Activated CD4-positive, alpha-beta memory T cell treated with anti-CD3 and anti-CD28 coated beads for 36 hours (primary cell): ENCODE measurements around the gene PCYT1A. TPM values are rescaled to one million over a fixed set of nuclear protein-coding genes. Genes with fewer than 3 reads are reported as not detected.
"Not testable (repeated sequence)": the region's sequence is repeated elsewhere in the genome, so short reads cannot be mapped to it uniquely, and the experiment has no call there.

ENCODE experiments used
- CTCF ChIA-PET: fragments of 350-600 bp; sonication (Branson Sonifier 250); formaldehyde crosslinking; loops from one replicate; lab custom pipeline; 2021; ENCODE audit warnings: antibody characterized with exemption, inconsistent platforms; lab: Charles Lee
- POLR2A ChIA-PET: fragments of 350-600 bp; sonication (Branson Sonifier 250); formaldehyde crosslinking; loops from one replicate; lab custom pipeline; 2021; ENCODE audit warnings: antibody characterized with exemption; lab: Charles Lee
- DNase-seq: peaks from one replicate; pipeline ENCODE4 v3.0.0-alpha.2; 2020
- H3K27ac Mint-ChIP-seq: one replicate; pipeline ENCODE4 v1.8.0; 2021; ENCODE audit warnings: mixed read lengths
- H3K27me3 Mint-ChIP-seq: one replicate; pipeline ENCODE4 v1.8.0; 2021; ENCODE audit warnings: mixed read lengths
- H3K36me3 Mint-ChIP-seq: one replicate; pipeline ENCODE4 v1.8.0; 2021; ENCODE audit warnings: mixed read lengths
- H3K4me1 Mint-ChIP-seq: one replicate; pipeline ENCODE4 v1.8.0; 2021; ENCODE audit warnings: low read depth, mixed read lengths
- H3K4me3 Mint-ChIP-seq: one replicate; pipeline ENCODE4 v1.8.0; 2021; ENCODE audit warnings: mild to moderate bottlenecking, mixed read lengths
- H3K9me3 Mint-ChIP-seq: one replicate; pipeline ENCODE4 v1.8.0; 2021; ENCODE audit warnings: mixed read lengths
- intact Hi-C: fragments of 100-400 bp; cut with micrococcal nuclease; formaldehyde crosslinking; loops from one replicate; pipeline ENCODE4 v1.15.1; 2023
- total RNA-seq, 2 experiments: library from RNA; stranded (reverse); gene quantifications; one replicate each; pipeline ENCODE4 v1.2.3, GENCODE V29; 2021

The PCYT1A gene
- total RNA-seq, 2 experiments from 2014 or later = 46.8 to 48.6 TPM

DNA sequence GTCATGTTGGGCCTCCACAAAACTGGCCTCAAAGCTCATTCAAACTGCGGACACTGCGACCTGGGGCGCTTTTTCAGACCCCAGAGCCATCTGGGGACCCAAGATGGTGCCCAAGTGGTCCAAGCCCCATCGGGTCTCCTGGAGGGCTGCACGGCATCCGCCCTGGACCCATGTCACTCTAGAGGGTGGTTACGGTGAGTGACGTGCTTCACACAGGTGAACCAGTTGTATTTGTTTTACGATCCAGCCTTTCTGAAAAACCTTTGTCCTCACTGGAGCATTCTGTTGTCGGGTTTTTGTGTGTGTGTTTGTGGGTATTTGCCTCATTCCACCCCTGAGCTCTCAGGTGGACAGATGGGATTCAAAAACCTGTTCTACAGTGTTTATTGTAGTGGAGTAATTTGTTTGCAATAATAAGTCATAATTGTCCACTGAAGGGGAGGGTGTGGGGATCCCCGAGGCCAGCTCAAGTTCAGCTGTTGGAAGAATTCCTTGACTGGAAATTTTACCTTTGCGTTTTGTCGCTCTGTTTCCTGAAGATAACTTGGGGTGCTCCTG lies 69.3 kb downstream of the PCYT1A start:
- Mint-ChIP-seq H3K9me3 (no peaks in the 10 kb centered on the region), H3K4me1 (peaks cover 14% of the 10 kb centered on the region), H3K4me3 (no peak overlapping the region), H3K36me3 (no peaks in the 10 kb centered on the region), H3K27ac (peak overlapping the region; percentile 80), H3K27me3 (no peaks in the 10 kb centered on the region)
- intact Hi-C loops = no loop called here
- ChIA-PET POLR2A (interaction anchor here (1.1 kb wide), 1 partner anchor 31 kb away, joined by 3 read pairs; no protein-coding TSS in a partner anchor), CTCF (interaction anchor here (1.4 kb wide), 1 partner anchor 145 kb away, joined by 3 read pairs; no protein-coding TSS in a partner anchor)
- no peak for DNase-seq

DNA sequence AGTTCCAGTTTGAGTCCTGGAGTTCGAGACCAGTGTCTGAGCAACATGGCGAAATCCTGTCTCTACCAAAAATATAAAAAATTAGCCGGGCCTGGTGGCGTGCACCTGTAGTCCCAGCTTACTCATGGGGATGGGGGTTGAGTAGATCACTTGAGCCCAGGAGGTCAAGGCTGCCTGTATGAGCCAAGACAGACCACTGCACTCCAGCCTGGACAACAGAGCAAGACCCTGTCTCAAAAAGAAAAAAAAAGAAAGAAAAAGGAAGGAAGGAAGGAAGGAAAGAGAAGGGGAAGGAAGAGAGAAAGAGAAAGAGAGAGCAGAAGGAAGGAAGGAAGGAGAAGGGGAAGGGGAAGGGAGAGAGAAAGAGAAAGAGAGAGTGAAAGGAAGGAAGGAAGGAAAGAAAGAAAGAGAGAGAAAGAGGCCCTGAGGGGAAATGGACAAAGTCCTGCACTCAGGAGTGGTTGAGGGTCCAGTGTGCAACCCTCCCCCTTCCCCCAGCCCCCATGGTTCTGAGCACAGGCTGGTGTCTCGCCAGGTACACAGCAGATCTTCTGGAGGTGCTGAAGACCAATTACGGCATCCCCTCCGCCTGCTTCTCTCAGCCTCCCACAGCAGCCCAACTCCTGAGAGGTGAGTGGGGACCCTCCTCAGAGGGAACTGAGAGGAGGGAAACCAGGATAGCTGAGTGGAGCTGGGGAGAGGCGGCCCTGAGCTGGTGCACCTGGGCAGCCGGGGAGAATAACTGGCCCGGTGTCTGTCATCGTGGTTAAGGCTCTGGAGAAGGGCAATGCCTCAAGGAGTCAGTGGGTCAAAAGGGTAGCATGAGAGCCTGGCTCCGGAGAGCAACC lies 70.0 kb downstream of the PCYT1A start:
- Mint-ChIP-seq H3K36me3 (no peaks in the 10 kb centered on the region), H3K27ac (peak overlapping the region; percentile 13), H3K4me1 (peaks cover 14% of the 10 kb centered on the region), H3K9me3 (no peaks in the 10 kb centered on the region), H3K4me3 (no peak overlapping the region), H3K27me3 (no peaks in the 10 kb centered on the region)
- ChIA-PET POLR2A (no interaction called here), CTCF (no interaction called here)
- DNase-seq = no peak
- intact Hi-C loops = no loop called here

DNA sequence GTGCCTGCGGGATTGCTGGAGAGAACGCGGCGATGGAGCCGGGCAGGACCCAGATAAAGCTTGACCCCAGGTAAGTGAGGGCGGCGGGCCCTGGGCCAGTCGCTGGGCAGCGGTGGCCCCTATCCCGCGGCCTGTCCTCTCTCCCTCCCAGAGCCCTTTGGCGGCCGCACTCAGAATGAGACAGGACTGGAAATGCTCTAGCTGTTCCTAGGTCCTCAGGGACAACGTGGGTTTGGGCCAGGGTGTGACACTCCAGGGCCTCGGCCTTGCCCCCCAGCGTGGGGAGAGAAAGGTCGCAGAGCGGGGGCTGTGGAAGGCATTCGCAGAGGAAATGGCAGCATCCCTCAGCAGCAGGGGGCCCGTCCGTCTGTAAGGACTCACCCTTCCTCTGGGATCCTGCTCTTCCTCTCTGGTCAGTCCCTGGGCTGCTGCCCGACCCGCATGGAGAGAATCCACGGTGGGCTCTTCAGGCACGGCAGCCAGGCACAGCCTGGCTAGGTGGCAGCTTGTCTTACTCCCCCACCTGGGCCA lies 70.8 kb downstream of the PCYT1A start:
- Mint-ChIP-seq H3K4me1 (peaks cover 14% of the 10 kb centered on the region), H3K9me3 (no peaks in the 10 kb centered on the region), H3K4me3 (no peak overlapping the region), H3K27ac (no peak overlapping the region), H3K36me3 (no peaks in the 10 kb centered on the region), H3K27me3 (no peaks in the 10 kb centered on the region)
- no peak for DNase-seq
- ChIA-PET CTCF (no interaction called here), POLR2A (no interaction called here)
- intact Hi-C loops = no loop called here

DNA sequence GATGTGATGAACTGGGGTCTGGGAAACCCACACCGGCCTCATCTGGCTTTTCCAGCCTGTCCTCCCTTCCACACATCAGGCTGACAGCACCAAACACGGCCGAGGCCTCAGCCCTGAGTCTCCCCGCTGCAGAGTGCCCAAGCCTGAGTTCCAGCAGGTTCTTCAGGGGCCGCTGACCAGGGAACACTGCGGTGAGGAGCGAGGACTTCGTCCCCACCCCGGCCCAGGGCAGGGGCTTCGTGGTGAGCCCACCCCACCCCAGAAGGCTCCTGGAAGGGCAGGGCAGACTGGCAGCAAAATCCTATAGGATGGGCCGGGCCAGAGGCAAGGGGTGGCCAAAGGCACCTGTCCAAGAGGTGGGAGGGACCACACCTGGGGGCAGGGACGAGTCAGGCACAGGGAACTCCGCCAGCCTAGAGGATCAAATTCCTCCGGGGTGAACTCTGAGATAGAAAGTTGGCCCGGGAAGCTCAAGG lies 71.4 kb downstream of the PCYT1A start, which contains the start of gene SLC51A:
TSS of gene SLC51A (plus strand) at position 446 of the 476 bp plus-strand sequence. CDS start 179 bp downstream, outside the sequence.
- no peaks in the 10 kb centered on the region for H3K9me3 Mint-ChIP-seq
- no peaks in the 10 kb centered on the region for H3K36me3 Mint-ChIP-seq
- H3K4me3 Mint-ChIP-seq = no peak within 1 kb of the TSS
- intact Hi-C loops = no loop called here
- H3K27me3 Mint-ChIP-seq = no peaks in the 10 kb centered on the region
- DNase-seq = no peak
- H3K27ac Mint-ChIP-seq = no peak within 1 kb of the TSS
- POLR2A ChIA-PET = no interaction called here
- CTCF ChIA-PET = interaction anchor here (1.0 kb wide), 1 partner anchor 20 kb away, joined by 4 read pairs; no protein-coding TSS in a partner anchor
- H3K4me1 Mint-ChIP-seq = peaks cover 14% of the 10 kb centered on the region

DNA sequence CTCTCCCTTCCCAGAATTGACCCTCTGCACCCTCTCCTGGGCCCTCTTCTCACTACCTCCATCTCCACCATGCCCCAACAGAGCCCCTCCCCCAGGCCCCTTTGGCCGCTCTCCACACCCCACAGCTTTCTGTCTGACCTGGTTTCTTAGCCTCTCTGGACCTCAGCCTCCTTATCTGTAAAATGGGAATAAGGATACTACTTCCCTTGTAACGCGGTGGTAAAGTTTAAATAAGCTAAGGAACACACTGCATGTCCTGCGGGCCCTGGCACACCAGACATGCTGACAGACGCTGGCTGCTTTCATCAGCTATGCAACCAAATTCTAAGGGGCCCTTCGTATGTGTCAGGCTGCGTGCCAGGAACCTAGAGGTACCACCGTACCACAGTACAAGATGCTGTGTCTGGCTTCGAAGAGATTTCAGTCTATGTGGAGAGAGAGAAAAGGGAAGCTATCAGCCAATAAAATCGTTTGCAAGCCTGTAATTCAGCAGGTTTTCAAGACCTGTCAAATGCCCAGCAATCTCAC lies 72.0 kb downstream of the PCYT1A start:
- intact Hi-C loops = no loop called here
- Mint-ChIP-seq H3K4me3 (no peak overlapping the region), H3K27me3 (no peaks in the 10 kb centered on the region), H3K36me3 (no peaks in the 10 kb centered on the region), H3K27ac (no peak overlapping the region), H3K9me3 (no peaks in the 10 kb centered on the region), H3K4me1 (peaks cover 14% of the 10 kb centered on the region)
- no peak for DNase-seq
- CTCF ChIA-PET = interaction anchor here (0.8 to 1.0 kb wide), 2 partner anchors 19 to 143 kb away, joined by 3 to 4 read pairs; no protein-coding TSS in a partner anchor
- POLR2A ChIA-PET = no interaction called here

DNA sequence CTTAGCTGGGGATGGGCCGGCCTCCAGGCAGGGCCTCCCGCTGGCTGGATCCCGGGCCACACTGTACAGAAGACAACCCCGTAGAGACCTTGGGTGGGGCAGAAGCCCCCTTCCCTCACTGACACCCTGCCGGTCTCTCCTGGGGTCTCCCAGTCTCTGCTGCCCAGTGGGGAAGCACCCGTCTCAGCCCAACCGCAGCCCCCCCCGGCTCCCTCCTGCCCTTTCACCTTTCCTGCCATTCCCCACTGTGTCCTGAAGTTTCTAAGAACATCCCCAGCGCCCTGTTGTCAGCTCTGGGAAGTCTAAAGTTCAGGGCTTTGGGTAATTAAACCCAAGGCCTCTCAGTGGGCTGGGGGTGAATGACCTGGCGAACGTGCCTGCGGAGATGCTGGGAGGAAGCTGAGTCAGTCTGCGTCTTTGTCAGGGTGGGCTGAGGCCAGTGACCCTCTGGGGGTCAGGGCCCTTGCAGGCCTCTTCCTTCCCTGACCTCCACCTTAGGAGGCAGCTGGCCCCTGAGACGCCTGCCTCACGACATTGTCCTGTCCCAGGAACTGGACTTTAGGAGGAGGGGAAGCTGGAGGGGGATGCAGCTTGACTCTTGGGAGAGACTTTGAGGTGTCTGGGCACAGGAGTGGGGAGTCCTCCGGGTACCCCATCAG lies 72.6 kb downstream of the PCYT1A start:
- CTCF ChIA-PET = interaction anchor here (0.8 to 1.0 kb wide), 2 partner anchors 19 to 142 kb away, joined by 3 to 4 read pairs; no protein-coding TSS in a partner anchor
- POLR2A ChIA-PET = no interaction called here
- no peak for DNase-seq
- H3K4me3 Mint-ChIP-seq = no peak overlapping the region
- no peak overlapping the region for H3K27ac Mint-ChIP-seq
- H3K36me3 Mint-ChIP-seq = no peaks in the 10 kb centered on the region
- intact Hi-C loops = no loop called here
- H3K4me1 Mint-ChIP-seq = peaks cover 14% of the 10 kb centered on the region
- H3K9me3 Mint-ChIP-seq = no peaks in the 10 kb centered on the region
- no peaks in the 10 kb centered on the region for H3K27me3 Mint-ChIP-seq

DNA sequence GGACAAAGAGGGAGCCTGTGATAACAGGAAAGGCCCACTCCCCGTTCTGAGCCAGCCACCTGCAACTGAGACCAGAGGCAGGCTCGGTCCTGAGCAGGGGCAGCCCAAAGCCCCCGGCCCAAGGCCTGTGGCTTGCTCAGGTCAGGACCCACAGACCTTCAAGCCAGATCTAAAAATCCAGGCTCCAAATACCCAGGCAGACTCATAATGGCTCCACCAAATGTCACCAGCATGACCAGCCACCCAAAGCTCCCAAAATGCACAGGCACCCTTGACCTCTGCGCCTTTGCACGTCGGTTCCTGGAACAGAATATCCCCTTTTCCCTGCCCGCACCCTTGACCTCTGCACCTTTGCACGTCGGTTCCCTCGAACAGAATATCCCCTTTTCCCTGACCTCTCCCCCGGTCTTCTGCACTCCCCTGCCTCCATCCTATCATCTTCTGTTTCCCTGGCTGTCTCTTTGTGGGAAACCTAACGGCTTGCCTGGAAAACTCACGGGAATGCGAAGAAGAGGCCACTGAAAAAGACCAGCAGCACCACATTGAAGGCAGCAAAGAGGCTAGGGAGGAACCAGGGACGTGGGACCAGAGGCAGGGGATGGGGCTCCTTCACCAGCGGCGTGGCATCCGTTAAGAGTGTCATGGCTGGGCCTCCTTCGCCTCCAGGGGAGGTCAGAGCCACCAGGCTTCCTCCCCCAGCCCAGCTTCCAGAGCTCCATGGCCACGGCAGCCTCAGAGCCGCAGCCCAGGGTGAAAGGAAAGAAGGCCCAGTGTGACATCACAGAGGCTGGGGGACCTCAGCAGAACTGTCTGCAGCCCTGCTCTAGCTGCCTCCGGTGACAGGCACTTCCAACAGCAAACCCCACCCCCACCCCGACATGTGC lies 76.6 kb downstream of the PCYT1A start, which contains the start of gene ZDHHC19:
TSS of gene ZDHHC19 (minus strand) at position 728 of the 884 bp plus-strand sequence. CDS start at position 643, 85 bp downstream.
- H3K4me3 Mint-ChIP-seq = no peak within 1 kb of the TSS
- no peak within 1 kb of the TSS for H3K27ac Mint-ChIP-seq
- intact Hi-C loops = no loop called here
- no peaks in the 10 kb centered on the region for H3K36me3 Mint-ChIP-seq
- ChIA-PET POLR2A (no interaction called here), CTCF (no interaction called here)
- H3K27me3 Mint-ChIP-seq = no peaks in the 10 kb centered on the region
- DNase-seq = no peak
- H3K4me1 Mint-ChIP-seq = peaks cover 9% of the 10 kb centered on the region
- no peaks in the 10 kb centered on the region for H3K9me3 Mint-ChIP-seq

DNA sequence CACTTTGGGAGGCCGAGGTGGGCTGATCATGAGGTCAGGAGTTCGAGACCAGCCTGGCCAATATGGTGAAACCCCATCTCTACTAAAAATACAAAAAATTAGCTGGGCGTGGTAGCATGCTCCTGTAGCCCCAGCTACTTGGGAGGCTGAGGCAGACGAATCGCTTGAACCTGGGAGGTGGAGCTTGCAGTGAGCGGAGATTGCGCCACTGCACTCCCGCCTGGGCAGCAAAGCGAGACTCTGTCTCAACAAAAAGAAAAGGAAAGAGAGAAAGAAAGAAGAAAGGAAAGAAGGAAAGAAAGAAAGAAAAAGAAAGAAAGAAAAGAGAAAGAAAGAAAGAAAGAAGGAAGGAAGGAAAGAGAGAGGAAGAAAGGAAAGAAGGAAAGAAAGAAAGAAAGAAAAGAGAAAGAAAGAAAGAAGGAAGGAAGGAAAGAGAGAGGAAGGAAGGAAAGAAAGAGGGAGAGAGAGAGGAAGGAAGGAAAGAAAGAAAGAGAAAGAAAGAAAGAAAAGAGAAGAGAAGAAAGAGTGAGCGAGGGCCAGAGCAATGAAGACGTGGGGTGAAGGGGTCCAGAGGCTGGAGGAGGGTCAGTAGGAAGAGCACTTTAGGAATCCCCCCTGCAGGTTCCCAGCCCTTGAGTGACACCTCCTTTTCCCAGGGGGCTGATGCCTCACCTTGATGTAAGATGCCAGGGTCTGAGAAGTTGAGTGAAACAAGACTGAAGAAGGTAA lies 77.4 kb downstream of the PCYT1A start:
- DNase-seq, H3K4me1 Mint-ChIP-seq, POLR2A ChIA-PET, H3K4me3 Mint-ChIP-seq, H3K9me3 Mint-ChIP-seq, H3K27ac Mint-ChIP-seq, CTCF ChIA-PET, H3K36me3 Mint-ChIP-seq, H3K27me3 Mint-ChIP-seq, intact Hi-C loops: not testable (repeated sequence)

DNA sequence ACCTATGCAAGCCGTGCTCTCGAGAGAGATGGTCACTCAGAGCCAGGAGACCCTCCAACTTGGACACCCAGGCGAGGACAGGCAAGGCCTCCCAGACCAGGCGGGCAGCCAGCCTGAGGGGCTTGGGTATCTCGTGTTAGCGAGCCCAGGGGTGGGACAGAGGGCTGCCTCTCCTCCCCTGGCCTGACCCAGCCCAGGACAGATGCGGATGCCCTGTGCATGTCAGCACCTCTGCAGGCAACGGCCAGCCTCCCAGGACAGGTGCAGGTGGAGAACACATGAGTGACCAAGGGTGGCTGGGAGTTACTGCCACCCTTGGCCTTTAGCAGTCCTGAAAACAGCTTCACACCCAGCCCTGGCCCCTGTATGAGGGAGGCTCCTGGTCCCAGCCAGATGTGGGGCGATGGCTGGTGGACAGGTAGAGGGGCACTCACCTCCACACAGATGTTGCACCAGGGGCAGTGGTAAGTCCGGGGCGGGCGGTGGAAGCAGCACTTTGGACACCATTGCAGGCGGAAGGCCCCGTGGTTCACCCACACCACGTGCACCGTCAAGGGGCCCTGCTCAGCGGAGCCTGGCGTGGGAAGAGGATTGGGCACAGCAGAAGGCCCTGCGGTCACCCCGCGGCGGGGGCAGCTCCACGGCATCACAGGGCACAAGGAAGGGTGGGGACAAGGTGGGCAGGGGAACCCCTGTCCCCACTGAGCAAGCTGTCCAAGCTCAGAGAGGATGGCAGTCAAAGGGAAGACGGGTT lies 78.4 kb downstream of the PCYT1A start:
- POLR2A ChIA-PET = no interaction called here
- Mint-ChIP-seq H3K36me3 (no peaks in the 10 kb centered on the region), H3K27ac (no peak overlapping the region), H3K4me3 (no peak overlapping the region), H3K4me1 (peaks cover 9% of the 10 kb centered on the region), H3K9me3 (no peaks in the 10 kb centered on the region), H3K27me3 (no peaks in the 10 kb centered on the region)
- intact Hi-C loops = loop anchor here (1.0 kb wide), 1 partner anchor 10 kb away; no protein-coding TSS in a partner anchor
- CTCF ChIA-PET = interaction anchor here (1.0 kb wide), 1 partner anchor 136 kb away, joined by 3 read pairs; no protein-coding TSS in a partner anchor
- DNase-seq = no peak
